Activated CD8-positive, alpha-beta T cell treated with anti-CD3 and anti-CD28 coated beads for 36 hours (primary cell): ENCODE results near the gene HLA-DQA1. TPM values are rescaled to one million over a fixed set of nuclear protein-coding genes. Genes with fewer than 3 reads are reported as not detected.
"Not testable (repeated sequence)": the region's sequence is repeated elsewhere in the genome, so short reads cannot be mapped to it uniquely, and the experiment has no call there.

Experiments used
- ATAC-seq: fragments of 200-7000 bp; cut with Tn5 transposase; one replicate; pipeline ENCODE4 v1.10.0; 2021; ENCODE audit warnings: mild to moderate bottlenecking, moderate library complexity
- CTCF ChIA-PET: fragments of 350-600 bp; sonication (Branson Sonifier 250); formaldehyde crosslinking; loops from one replicate; lab custom pipeline; 2021; ENCODE audit warnings: antibody characterized with exemption; lab: Charles Lee
- POLR2A ChIA-PET: fragments of 350-600 bp; sonication (Branson Sonifier 250); formaldehyde crosslinking; loops from one replicate; lab custom pipeline; 2021; ENCODE audit warnings: antibody characterized with exemption; lab: Charles Lee
- DNase-seq: peaks from one replicate; pipeline ENCODE4 v3.0.0-alpha.2; 2020
- H3K27ac Mint-ChIP-seq: one replicate; pipeline ENCODE4 v1.8.0; 2021; ENCODE audit warnings: mild to moderate bottlenecking, mixed read lengths
- H3K27me3 Mint-ChIP-seq: one replicate; pipeline ENCODE4 v1.8.0; 2021; ENCODE audit warnings: mixed read lengths
- H3K36me3 Mint-ChIP-seq: one replicate; pipeline ENCODE4 v1.8.0; 2021; ENCODE audit warnings: low read depth, mixed read lengths
- H3K4me1 Mint-ChIP-seq: one replicate; pipeline ENCODE4 v1.8.0; 2021; ENCODE audit warnings: low read depth, mixed read lengths
- H3K4me3 Mint-ChIP-seq: one replicate; pipeline ENCODE4 v1.8.0; 2021; ENCODE audit warnings: mild to moderate bottlenecking, moderate library complexity, mixed read lengths
- H3K9me3 Mint-ChIP-seq: one replicate; pipeline ENCODE4 v1.8.0; 2021; ENCODE audit warnings: mixed read lengths
- CTCF ChIP-seq: fragments of 200-600 bp; IDR thresholded peaks from one replicate; pipeline ENCODE4 v1.8.0; 2022; ENCODE audit warnings: antibody characterized with exemption, mild to moderate bottlenecking
- intact Hi-C: fragments of 100-400 bp; cut with micrococcal nuclease; formaldehyde crosslinking; loops from one replicate; pipeline ENCODE4 v1.10.0; 2022
- total RNA-seq, 2 experiments: library from RNA; stranded (reverse); gene quantifications; one replicate each; pipeline ENCODE4 v1.2.3, GENCODE V29; 2021

HLA-DQA1 gene
- total RNA-seq, 2 experiments from 2014 or later, result 3.4 to 3.9 TPM

GRCh38 chr6:32669240-32669639 is 32.0 kb downstream of the HLA-DQA1 start:
- peaks cover 24% of the 10 kb centered on the region for H3K27me3 Mint-ChIP-seq
- no peak overlapping the region for H3K27ac Mint-ChIP-seq
- ATAC-seq (no peak), DNase-seq (no peak)
- H3K4me3 Mint-ChIP-seq, result no peak overlapping the region
- TF ChIP-seq CTCF, result no peak
- CTCF ChIA-PET, result interaction anchor here (1.1 to 1.3 kb wide), 2 partner anchors 14 to 31 kb away, joined by 3 to 4 read pairs; no protein-coding TSS in a partner anchor
- H3K4me1 Mint-ChIP-seq, result peaks cover 32% of the 10 kb centered on the region
- H3K36me3 Mint-ChIP-seq, result peaks cover 2% of the 10 kb centered on the region
- POLR2A ChIA-PET, result no interaction called here
- intact Hi-C loops, result no loop called here
- H3K9me3 Mint-ChIP-seq, result peaks cover 3% of the 10 kb centered on the region

DNA sequence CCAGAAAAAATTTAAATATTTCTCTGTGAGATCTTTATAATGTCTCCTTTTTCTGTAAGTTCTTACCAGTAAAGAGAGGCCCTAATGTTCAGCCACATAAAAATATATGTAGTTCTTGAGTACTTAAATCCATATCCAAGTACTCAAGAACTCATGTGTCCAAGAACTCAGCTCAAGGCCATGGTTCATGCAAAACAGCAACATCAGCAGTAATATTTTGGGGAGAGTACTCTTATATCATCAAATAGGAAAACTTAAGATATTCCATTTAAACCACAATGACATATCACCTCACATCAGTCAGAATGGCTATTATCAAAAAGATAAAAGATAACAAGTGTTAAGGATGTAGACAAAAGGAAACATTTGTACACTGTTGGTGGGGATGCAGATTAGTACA is 32.7 kb downstream of the HLA-DQA1 start:
- CTCF ChIA-PET, result interaction anchor here (1.1 to 1.3 kb wide), 2 partner anchors 13 to 30 kb away, joined by 3 to 4 read pairs; no protein-coding TSS in a partner anchor
- DNase-seq (no peak), ATAC-seq (no peak)
- peaks cover 27% of the 10 kb centered on the region for H3K4me1 Mint-ChIP-seq
- no peak overlapping the region for H3K4me3 Mint-ChIP-seq
- TF ChIP-seq CTCF, result no peak
- H3K36me3 Mint-ChIP-seq, result no peaks in the 10 kb centered on the region
- peaks cover 3% of the 10 kb centered on the region for H3K9me3 Mint-ChIP-seq
- H3K27ac Mint-ChIP-seq, result no peak overlapping the region
- intact Hi-C loops, result no loop called here
- peaks cover 20% of the 10 kb centered on the region for H3K27me3 Mint-ChIP-seq
- POLR2A ChIA-PET, result interaction anchor here (0.6 kb wide), 1 partner anchor 296 kb away, joined by 3 read pairs; no protein-coding TSS in a partner anchor

DNA sequence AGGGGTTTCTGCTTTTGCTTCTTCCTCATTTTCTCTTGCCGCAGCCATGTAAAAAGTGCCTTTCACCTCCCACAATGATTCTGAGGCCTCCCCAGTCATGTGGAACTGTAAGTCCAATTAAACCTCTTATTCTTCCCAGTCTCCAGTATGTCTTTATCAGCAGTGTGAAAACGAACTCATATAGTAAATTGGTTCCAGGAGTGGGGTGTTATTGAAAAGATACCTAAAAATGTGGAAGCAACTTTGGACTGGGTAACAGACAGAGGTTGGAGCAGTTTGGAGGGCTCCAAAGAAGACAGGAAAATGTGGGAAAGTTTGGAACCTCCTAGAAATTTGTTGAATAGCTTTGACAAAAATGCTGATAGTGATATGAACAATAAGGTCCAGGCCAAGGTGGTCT is 34.7 kb downstream of the HLA-DQA1 start:
- ATAC-seq, POLR2A ChIA-PET, CTCF ChIA-PET: not testable (repeated sequence)

DNA sequence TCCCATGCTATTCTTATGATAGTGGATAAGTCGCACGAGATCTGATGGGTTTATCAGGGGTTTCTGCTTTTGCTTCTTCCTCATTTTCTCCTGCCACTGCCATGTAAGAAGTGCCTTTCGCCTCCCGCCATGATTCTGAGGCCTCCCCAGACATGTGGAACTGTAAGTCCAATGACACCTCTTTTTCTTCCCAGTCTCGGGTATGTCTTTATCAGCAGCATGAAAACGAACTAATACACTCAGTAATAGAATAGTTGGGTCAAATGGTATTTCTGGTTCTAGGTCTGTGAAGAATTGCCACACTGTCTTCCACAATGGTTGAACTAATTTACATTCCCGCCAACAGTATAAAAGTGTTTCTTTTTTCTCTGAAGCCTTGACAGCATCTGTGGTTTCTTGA is 36.9 kb downstream of the HLA-DQA1 start:
- H3K4me3 Mint-ChIP-seq, H3K27ac Mint-ChIP-seq, H3K36me3 Mint-ChIP-seq, CTCF ChIA-PET, DNase-seq, intact Hi-C loops, POLR2A ChIA-PET, H3K9me3 Mint-ChIP-seq, ATAC-seq, H3K4me1 Mint-ChIP-seq, H3K27me3 Mint-ChIP-seq: not testable (repeated sequence)

More for the DNA sequence above, 34.7 kb downstream of the HLA-DQA1 start:
- H3K4me3 Mint-ChIP-seq, DNase-seq, intact Hi-C loops, H3K9me3 Mint-ChIP-seq, H3K27me3 Mint-ChIP-seq, H3K27ac Mint-ChIP-seq, H3K4me1 Mint-ChIP-seq, H3K36me3 Mint-ChIP-seq: not testable (repeated sequence)

GRCh38 chr6:32679492-32679891 is 42.3 kb downstream of the HLA-DQA1 start:
- TF ChIP-seq CTCF, result no peak
- Mint-ChIP-seq H3K36me3 (no peaks in the 10 kb centered on the region), H3K4me1 (peaks cover 3% of the 10 kb centered on the region), H3K27ac (no peak overlapping the region), H3K4me3 (no peak overlapping the region), H3K9me3 (peaks cover 5% of the 10 kb centered on the region), H3K27me3 (peaks cover 3% of the 10 kb centered on the region)
- DNase-seq, result no peak
- intact Hi-C loops, result no loop called here
- ChIA-PET POLR2A (no interaction called here), CTCF (no interaction called here)
- ATAC-seq, result no peak

- H3K27ac Mint-ChIP-seq, result no peak overlapping the region
- DNase-seq (no peak), ATAC-seq (no peak)
- TF ChIP-seq CTCF, result no peak
- H3K27me3 Mint-ChIP-seq, result peaks cover 3% of the 10 kb centered on the region
- ChIA-PET POLR2A (no interaction called here), CTCF (no interaction called here)
- H3K4me3 Mint-ChIP-seq, result no peak overlapping the region
- peaks cover 5% of the 10 kb centered on the region for H3K9me3 Mint-ChIP-seq
- intact Hi-C loops, result no loop called here
- no peaks in the 10 kb centered on the region for H3K36me3 Mint-ChIP-seq
- H3K4me1 Mint-ChIP-seq, result peaks cover 3% of the 10 kb centered on the region
Observed at GRCh38 chr6:32680055-32680454, 42.8 kb downstream of the HLA-DQA1 start.
